Measurements from ENCODE around the gene SMAD5.

The SMAD5 gene

GRCh38 chr5:136104306-136104965, 28.2 kb upstream of the SMAD5 start:
- no peaks in the 10 kb centered on the region for H4K20me1 ChIP-seq (ENCODE audit: insufficient read depth)
- H3K4me3 ChIP-seq (IDR thresholded peaks at IDR 0.05; ENCODE audit: insufficient read depth, low read depth, low read length): no peak overlapping the region
- H3K4me2 ChIP-seq: no peak overlapping the region
- no peaks in the 10 kb centered on the region for H3K36me3 ChIP-seq (ENCODE audit: insufficient read depth)
- TF ChIP-seq, protein P1, sequence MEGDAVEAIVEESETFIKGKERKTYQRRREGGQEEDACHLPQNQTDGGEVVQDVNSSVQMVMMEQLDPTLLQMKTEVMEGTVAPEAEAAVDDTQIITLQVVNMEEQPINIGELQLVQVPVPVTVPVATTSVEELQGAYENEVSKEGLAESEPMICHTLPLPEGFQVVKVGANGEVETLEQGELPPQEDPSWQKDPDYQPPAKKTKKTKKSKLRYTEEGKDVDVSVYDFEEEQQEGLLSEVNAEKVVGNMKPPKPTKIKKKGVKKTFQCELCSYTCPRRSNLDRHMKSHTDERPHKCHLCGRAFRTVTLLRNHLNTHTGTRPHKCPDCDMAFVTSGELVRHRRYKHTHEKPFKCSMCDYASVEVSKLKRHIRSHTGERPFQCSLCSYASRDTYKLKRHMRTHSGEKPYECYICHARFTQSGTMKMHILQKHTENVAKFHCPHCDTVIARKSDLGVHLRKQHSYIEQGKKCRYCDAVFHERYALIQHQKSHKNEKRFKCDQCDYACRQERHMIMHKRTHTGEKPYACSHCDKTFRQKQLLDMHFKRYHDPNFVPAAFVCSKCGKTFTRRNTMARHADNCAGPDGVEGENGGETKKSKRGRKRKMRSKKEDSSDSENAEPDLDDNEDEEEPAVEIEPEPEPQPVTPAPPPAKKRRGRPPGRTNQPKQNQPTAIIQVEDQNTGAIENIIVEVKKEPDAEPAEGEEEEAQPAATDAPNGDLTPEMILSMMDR (conservative IDR thresholded peaks at IDR 0.05; ENCODE audit: low read depth, low read length): no peak
- no peaks in the 10 kb centered on the region for H3K79me2 ChIP-seq (ENCODE audit: insufficient read depth, low read depth)
- H2AFZ ChIP-seq (ENCODE audit: low read depth): no peak overlapping the region
- H3K4me1 ChIP-seq (ENCODE audit: low read depth, poor library complexity, severe bottlenecking): no peaks in the 10 kb centered on the region
- no peaks in the 10 kb centered on the region for H3K27me3 ChIP-seq (ENCODE audit: insufficient read depth, low read depth)
- H3K27ac ChIP-seq: no peak overlapping the region
- no peak overlapping the region for H3K9ac ChIP-seq

DNA sequence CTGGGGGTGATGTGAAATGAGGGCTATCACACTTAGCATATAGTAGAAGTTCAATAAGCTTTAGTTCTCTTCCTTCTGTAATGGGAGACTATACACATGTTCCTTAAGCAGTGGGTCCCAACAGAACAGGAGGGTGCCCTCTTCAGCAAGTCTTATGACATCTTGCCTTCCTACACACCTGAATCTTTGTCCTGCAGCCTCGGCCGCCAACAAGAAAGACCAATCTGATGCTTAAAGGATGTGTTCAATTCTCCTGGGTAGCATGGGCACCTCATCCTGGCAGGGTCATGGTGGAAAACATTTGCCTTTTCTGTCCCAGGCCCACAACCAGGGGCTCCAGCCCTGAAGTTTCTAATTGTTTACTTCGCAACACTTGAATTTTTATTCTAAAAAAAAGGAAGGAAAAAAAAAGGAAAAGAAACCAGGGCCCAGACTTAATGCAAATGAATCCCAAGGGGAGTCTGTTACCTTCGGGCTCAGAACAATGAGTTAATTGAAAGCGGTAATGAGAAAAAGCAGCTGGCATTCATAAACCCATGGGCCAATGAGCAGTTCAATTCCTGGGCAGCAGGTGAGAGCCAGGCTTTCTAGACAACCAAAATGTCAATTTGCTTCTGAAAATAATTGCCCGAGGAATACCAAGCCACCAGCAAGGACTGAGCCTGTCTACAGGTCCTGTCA, 26.2 kb upstream of the SMAD5 start:
- Histone ChIP-seq H3K4me1 (ENCODE audit: low read depth, poor library complexity, severe bottlenecking) (no peaks in the 10 kb centered on the region), H4K20me1 (ENCODE audit: insufficient read depth) (no peaks in the 10 kb centered on the region), H3K9ac (no peak overlapping the region), H3K4me3 (IDR thresholded peaks at IDR 0.05; ENCODE audit: insufficient read depth, low read depth, low read length) (no peak overlapping the region), H3K27me3 (ENCODE audit: insufficient read depth, low read depth) (no peaks in the 10 kb centered on the region), H3K27ac (no peak overlapping the region), H3K79me2 (ENCODE audit: insufficient read depth, low read depth) (no peaks in the 10 kb centered on the region), H2AFZ (ENCODE audit: low read depth) (no peak overlapping the region), H3K4me2 (no peak overlapping the region), H3K36me3 (ENCODE audit: insufficient read depth) (no peaks in the 10 kb centered on the region)
- TF ChIP-seq, protein P1 (conservative IDR thresholded peaks at IDR 0.05; ENCODE audit: low read depth, low read length): no peak

- H3K4me3 ChIP-seq (IDR thresholded peaks at IDR 0.05; ENCODE audit: insufficient read depth, low read depth, low read length): no peak overlapping the region
- TF ChIP-seq, protein P1 (conservative IDR thresholded peaks at IDR 0.05; ENCODE audit: low read depth, low read length): no peak
- no peak overlapping the region for H3K4me2 ChIP-seq
- H3K79me2 ChIP-seq (ENCODE audit: insufficient read depth, low read depth): no peaks in the 10 kb centered on the region
- H2AFZ ChIP-seq (ENCODE audit: low read depth): no peak overlapping the region
- no peaks in the 10 kb centered on the region for H3K4me1 ChIP-seq (ENCODE audit: low read depth, poor library complexity, severe bottlenecking)
- no peaks in the 10 kb centered on the region for H4K20me1 ChIP-seq (ENCODE audit: insufficient read depth)
- H3K27me3 ChIP-seq (ENCODE audit: insufficient read depth, low read depth): no peaks in the 10 kb centered on the region
- H3K9ac ChIP-seq: no peak overlapping the region
- no peaks in the 10 kb centered on the region for H3K36me3 ChIP-seq (ENCODE audit: insufficient read depth)
- H3K27ac ChIP-seq: no peak overlapping the region
These were observed 24.4 kb upstream of the SMAD5 start for GRCh38 chr5:136108180-136108611.

DNA sequence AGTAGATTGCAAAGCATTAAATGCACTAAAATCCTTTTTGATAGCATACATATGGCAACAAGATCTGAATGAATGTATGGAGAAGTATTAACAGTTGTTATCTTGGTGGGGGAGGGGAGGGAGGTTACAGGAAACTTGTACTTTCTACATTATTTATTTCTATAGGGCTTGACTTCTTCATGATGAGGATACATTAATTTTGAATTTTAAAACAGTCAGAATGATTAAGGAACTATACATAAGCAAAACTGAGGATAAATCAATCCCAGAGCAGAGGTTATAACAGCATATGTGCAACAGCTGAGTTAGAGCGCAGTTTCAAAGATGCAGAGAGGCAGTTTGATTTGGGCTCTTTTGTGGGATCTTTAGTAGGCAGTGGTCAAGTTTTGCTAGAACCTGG, 23.9 kb upstream of the SMAD5 start:
- Histone ChIP-seq H3K4me2 (no peak overlapping the region), H3K36me3 (ENCODE audit: insufficient read depth) (no peaks in the 10 kb centered on the region), H2AFZ (ENCODE audit: low read depth) (no peak overlapping the region), H4K20me1 (ENCODE audit: insufficient read depth) (no peaks in the 10 kb centered on the region), H3K79me2 (ENCODE audit: insufficient read depth, low read depth) (no peaks in the 10 kb centered on the region), H3K9ac (no peak overlapping the region), H3K4me3 (IDR thresholded peaks at IDR 0.05; ENCODE audit: insufficient read depth, low read depth, low read length) (no peak overlapping the region), H3K4me1 (ENCODE audit: low read depth, poor library complexity, severe bottlenecking) (no peaks in the 10 kb centered on the region), H3K27ac (no peak overlapping the region), H3K27me3 (ENCODE audit: insufficient read depth, low read depth) (no peaks in the 10 kb centered on the region)
- TF ChIP-seq, protein P1 (conservative IDR thresholded peaks at IDR 0.05; ENCODE audit: low read depth, low read length): no peak

Data from KMS-11 (cell line).